ENCODE measurements around the gene RNF135.
"Not testable (repeated sequence)": the region's sequence is repeated elsewhere in the genome, so short reads cannot be mapped to it uniquely, and the experiment has no call there.

The RNF135 gene

GRCh38 chr17:31004160-31004559 lies 33.3 kb downstream of the RNF135 start:
- no peak for DNase-seq

GRCh38 chr17:31007695-31008373 lies 37.0 kb downstream of the RNF135 start:
- no peak for DNase-seq

- DNase-seq: no peak
These were observed 37.7 kb downstream of the RNF135 start for GRCh38 chr17:31008374-31009041.

- DNase-seq: not testable (repeated sequence)
These were observed 38.3 kb downstream of the RNF135 start for GRCh38 chr17:31009042-31009702.

GRCh38 chr17:31010014-31010413 lies 39.2 kb downstream of the RNF135 start:
- DNase-seq: not testable (repeated sequence)

DNA sequence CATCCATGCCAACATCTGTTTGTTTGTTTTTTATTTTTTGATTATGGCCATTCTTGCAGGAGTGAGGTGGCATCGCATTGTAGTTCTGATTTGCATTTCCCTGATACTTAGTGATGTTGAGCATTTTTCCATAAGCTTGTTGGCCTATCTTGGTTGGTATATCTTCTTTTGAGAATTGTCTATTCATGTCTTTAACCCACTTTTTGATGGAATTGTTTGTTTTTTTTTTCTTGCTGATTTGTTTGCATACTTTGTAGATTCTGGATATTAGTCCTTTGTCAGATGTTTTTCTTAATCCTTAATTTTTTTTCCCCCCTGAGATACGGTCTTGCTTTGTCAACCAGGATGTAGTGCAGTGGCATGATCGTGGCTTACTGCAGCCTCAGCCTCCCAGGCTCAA lies 43.0 kb downstream of the RNF135 start:
- DNase-seq: no peak

GRCh38 chr17:31015639-31016038 lies 44.8 kb downstream of the RNF135 start:
- no peak for DNase-seq

DNA sequence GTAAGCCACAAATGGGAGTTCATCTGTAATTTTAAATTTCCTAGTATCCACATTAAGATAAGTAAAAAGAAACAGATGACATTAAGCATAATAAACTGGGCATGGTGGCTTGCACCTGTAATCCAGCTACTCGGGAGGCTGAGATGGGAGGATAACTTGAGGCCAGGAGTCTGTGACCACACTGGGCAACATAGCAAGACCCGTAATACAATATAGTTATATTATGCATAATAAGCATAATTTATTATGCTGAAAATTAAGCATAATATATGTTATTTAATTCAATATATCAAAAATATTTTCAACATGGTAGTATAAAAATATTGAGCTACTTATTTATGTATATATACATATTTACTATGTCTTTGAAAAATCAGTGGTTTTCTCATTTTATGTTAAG lies 48.2 kb downstream of the RNF135 start:
- DNase-seq: no peak

DNA sequence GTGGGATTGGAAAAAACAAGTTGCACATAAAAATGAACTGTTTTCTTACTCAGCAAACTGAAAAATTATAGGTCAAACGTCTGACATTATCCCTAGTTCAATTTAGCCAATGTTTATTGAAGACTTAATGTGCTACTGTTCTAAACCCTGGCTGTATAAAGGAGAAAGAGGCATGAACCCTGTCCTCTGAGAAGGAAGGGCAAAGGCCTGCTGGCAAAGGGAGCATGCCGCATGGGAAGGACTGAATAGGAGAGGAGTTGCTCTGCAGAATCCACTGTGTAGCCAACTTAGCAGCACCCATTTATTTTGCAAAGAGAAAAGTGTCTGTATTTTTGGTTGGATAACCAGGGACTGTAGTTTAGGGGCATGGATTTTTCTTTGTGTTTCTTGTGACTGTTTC lies 52.3 kb downstream of the RNF135 start:
- not testable (repeated sequence) for DNase-seq

GRCh38 chr17:31031841-31032240 lies 61.0 kb downstream of the RNF135 start:
- no peak for DNase-seq

GRCh38 chr17:31035611-31036010 lies 64.8 kb downstream of the RNF135 start:
- not testable (repeated sequence) for DNase-seq

GRCh38 chr17:31040837-31041236 lies 70.0 kb downstream of the RNF135 start:
- not testable (repeated sequence) for DNase-seq

DNA sequence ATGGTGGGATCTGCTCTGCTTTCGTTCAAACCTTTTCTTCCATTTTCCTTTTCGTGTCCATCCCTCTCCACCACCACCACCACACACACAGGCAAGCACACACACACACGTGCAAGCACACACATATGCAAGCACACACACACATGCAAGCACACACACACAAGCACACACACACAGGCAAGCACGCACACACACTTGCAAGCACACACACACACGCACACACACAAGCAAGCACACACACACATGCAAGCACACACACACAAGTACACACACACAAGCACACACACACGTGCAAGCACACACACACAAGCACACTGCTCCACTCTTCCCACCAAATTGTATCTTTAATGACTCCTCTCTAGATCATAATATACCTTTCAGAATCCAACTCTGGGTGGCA lies 71.5 kb downstream of the RNF135 start:
- DNase-seq: not testable (repeated sequence)

DNA sequence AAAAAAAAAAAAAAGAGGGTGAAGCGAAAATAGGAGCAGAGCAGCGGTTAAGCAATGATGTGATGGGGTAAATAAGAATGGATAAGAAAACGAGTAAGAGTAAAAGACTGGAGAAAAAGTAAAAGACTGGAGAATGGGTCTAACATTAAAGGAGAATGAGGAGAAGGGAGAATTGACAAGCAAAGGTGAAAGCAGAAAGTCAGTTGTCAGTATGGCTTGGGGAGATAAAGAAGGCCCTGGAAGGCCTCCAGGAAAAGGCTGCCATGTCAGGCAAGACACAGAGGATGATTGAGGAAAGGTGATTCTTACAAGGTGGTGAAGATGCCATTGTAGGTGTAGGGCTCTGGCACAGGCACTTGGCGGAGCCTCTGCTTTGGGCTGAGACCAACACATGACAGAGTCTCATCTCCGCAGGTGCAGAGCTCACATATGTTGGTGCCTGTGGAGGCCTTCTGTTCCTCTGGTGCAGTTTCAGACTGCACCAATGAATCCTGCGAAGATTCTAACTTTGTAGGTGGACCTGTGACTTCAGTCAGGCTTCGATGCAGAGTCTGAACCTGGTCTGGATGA lies 76.1 kb downstream of the RNF135 start:
- not testable (repeated sequence) for DNase-seq

GRCh38 chr17:31048142-31048541 lies 77.3 kb downstream of the RNF135 start:
- DNase-seq: no peak

DNA sequence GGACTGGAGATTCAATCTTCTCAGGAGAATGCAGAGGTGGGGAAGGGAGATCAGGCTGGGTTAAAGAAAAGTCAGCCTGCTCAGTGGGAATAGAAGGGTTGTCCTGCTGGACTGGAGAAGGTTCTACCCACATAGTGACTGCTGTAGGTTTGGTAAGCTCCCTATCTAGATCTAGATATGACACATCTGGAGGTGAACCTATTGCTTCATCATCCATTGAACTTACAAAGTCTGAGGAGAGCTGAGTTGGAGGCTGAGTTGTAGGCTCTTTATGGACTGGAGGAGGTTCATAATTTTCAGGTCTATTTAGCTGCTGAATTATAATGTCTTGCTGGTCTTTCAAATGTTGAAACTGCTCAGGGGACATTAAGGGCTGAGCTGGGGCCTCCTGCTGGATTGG lies 77.9 kb downstream of the RNF135 start:
- DNase-seq: no peak

All from NCI-H1930 (cell line).